K562 (cell line): ENCODE data around the gene FANCD2OS. TPM values are rescaled to one million over a fixed set of nuclear protein-coding genes. Genes with fewer than 3 reads are reported as not detected.

Source experiments
- ATAC-seq: fragments of 200-7000 bp; cut with Tn5 transposase; 3 replicates; pipeline ENCODE4 v1.9.1; 2020; ENCODE audit warnings: moderate library complexity
- BruUV-seq: library from RNA; stranded (reverse); fragments of 400-500 nt; replicated peaks from 2 replicates; lab custom pipeline; 2021; lab: Mats Ljungman, UMichigan
- CTCF ChIA-PET: fragments of 300-600 bp; formaldehyde crosslinking; extraction: SDS; loops from one replicate; lab custom pipeline; 2021; ENCODE audit warnings: low intra/inter-chr PET ratio; lab: Yijun Ruan, JAX
- POLR2A ChIA-PET: fragments of 300-600, 350-650 bp; sonication (Branson Sonifier 250); formaldehyde crosslinking; extraction: SDS; loops from one replicate; lab custom pipeline; 2021; ENCODE audit warnings: antibody characterized with exemption, inconsistent platforms; lab: Yijun Ruan, JAX
- DNase-seq, 4 experiments: peaks; one replicate each; pipeline versions ENCODE4 v3.0.0 to v3.0.0-alpha.2; 2011 to 2018; ENCODE audit warnings: low spot score in 3 of 4, mixed read lengths in 3 of 4; ENCODE audit errors: extremely low read depth in 1 of 4
- FAIRE-seq: peaks from 2 replicates; lab custom pipeline; 2011; peaks lifted over from hg19 to GRCh38; lab: Jason Lieb, UNC
- H2AFZ ChIP-seq: 2 replicates; pipeline ENCODE4 v1.6.0; 2011; ENCODE audit warnings: low read depth, low read length, control low read depth, inconsistent platforms
- H3K27ac ChIP-seq: fragments of 200-600 bp; 3 replicates; pipeline ENCODE4 v1.8.0; 2011; ENCODE audit warnings: low read depth, mild to moderate bottlenecking, control low read depth, inconsistent platforms, low read length, moderate library complexity, mixed read lengths; ENCODE audit errors: extremely low read depth
- H3K27me3 ChIP-seq, 2 experiments: fragments of 300-600 bp in 1 of 2; 2 replicates in 1 of 2; 3 replicates in 1 of 2; pipeline versions ENCODE4 v1.6.0 to v1.8.0; 2011; ENCODE audit warnings: inconsistent platforms in 2 of 2, low read length in 2 of 2, mild to moderate bottlenecking in 1 of 2, mixed read lengths in 1 of 2, moderate library complexity in 1 of 2; ENCODE audit not compliant: control insufficient read depth in 2 of 2, insufficient read depth in 2 of 2
- H3K36me3 ChIP-seq: fragments of 300-600 bp; 3 replicates; pipeline ENCODE4 v1.8.0; 2011; ENCODE audit warnings: mild to moderate bottlenecking, low read length, inconsistent platforms; ENCODE audit not compliant: control insufficient read depth, insufficient read depth
- H3K4me1 ChIP-seq, 2 experiments: fragments of 200-600 bp in 1 of 2; replicated peaks in 1 of 2; 2 replicates in 1 of 2; 3 replicates in 1 of 2; pipeline versions ENCODE4 v1.5.1 to v1.8.0; 2011; ENCODE audit warnings: inconsistent platforms in 2 of 2, low read length in 2 of 2, mild to moderate bottlenecking in 1 of 2, mixed read lengths in 1 of 2, moderate library complexity in 1 of 2; ENCODE audit not compliant: control insufficient read depth in 2 of 2, insufficient read depth in 2 of 2
- H3K4me2 ChIP-seq: 2 replicates; pipeline ENCODE4 v1.6.1; 2011; ENCODE audit warnings: low read length, control low read depth, inconsistent platforms, mixed read lengths; ENCODE audit not compliant: insufficient read depth
- H3K4me3 ChIP-seq: fragments of 200-600 bp; sonication (generic), shearing (Covaris generic); 2 replicates; pipeline ENCODE4 v1.5.1; 2016; ENCODE audit warnings: control low read depth, inconsistent platforms
- H3K79me2 ChIP-seq: fragments of 200-600 bp; 3 replicates; pipeline ENCODE4 v1.8.0; 2011; ENCODE audit warnings: low read length, inconsistent platforms; ENCODE audit not compliant: control insufficient read depth, insufficient read depth
- H3K9ac ChIP-seq, 2 experiments: 2 replicates each; pipeline versions ENCODE4 v1.6.0 to v1.6.1; 2011; ENCODE audit warnings: low read depth in 2 of 2, low read length in 2 of 2, control low read depth in 1 of 2, inconsistent platforms in 1 of 2, mild to moderate bottlenecking in 1 of 2, mixed read lengths in 1 of 2; ENCODE audit not compliant: insufficient read depth in 1 of 2
- H3K9me1 ChIP-seq: one replicate; pipeline ENCODE4 v1.6.0; 2011; ENCODE audit warnings: inconsistent platforms, mild to moderate bottlenecking, low read length, moderate library complexity; ENCODE audit not compliant: control insufficient read depth, insufficient read depth
- H3K9me3 ChIP-seq: replicated peaks from 2 replicates; pipeline ENCODE4 v1.5.1; 2011; ENCODE audit warnings: low read depth, low read length, inconsistent platforms; ENCODE audit not compliant: control insufficient read depth, insufficient read depth
- H4K20me1 ChIP-seq: replicated peaks from 2 replicates; pipeline ENCODE4 v1.6.1; 2011; ENCODE audit warnings: low read length, inconsistent platforms, mixed read lengths; ENCODE audit not compliant: control insufficient read depth, insufficient read depth
- CBFA2T3 ChIP-seq: fragments of 450-650 bp; IDR thresholded peaks from 2 replicates; pipeline ENCODE4 v1.6.1; 2017
- CEBPG ChIP-seq, 3 experiments: fragments of 200-800 bp in 1 of 3; sonication (Bioruptor generic) in 1 of 3; sonication (generic) in 1 of 3; formaldehyde crosslinking in 1 of 3; IDR thresholded peaks in 2 of 3; conservative IDR thresholded peaks in 1 of 3; 2 replicates each; pipeline versions ENCODE4 v1.6.1 to v1.8.0; 2016 to 2022; ENCODE audit warnings: missing compliant biosample characterization in 2 of 3, missing genetic modification characterization in 2 of 3, mild to moderate bottlenecking in 1 of 3, missing genetic modification reagents in 1 of 3
- GABPA ChIP-seq: fragments of 200-800 bp; sonication (Bioruptor generic); conservative IDR thresholded peaks from 2 replicates; pipeline ENCODE4 v1.6.1; 2016; ENCODE audit warnings: low read depth, missing genetic modification characterization, missing compliant biosample characterization
- MYNN ChIP-seq, 2 experiments: sonication (generic); formaldehyde crosslinking in 1 of 2; IDR thresholded peaks; 2 replicates each; pipeline versions ENCODE4 v1.5.0 to v1.6.1; 2016 to 2020; ENCODE audit warnings: antibody characterized with exemption in 1 of 2, missing genetic modification reagents in 1 of 2
- POLR2AphosphoS5 ChIP-seq: IDR thresholded peaks from 2 replicates; pipeline ENCODE4 v1.6.1; 2011; ENCODE audit warnings: mild to moderate bottlenecking, low read depth, low read length, moderate library complexity; ENCODE audit not compliant: control insufficient read depth, insufficient read depth
- PRPF4 ChIP-seq: fragments of 200-400 bp; formaldehyde crosslinking; IDR thresholded peaks from one replicate; pipeline ENCODE4 v1.6.1; 2017; ENCODE audit warnings: low read length, low read depth, mild to moderate bottlenecking; ENCODE audit not compliant: insufficient read depth, poor library complexity, severe bottlenecking
- SOX6 ChIP-seq: fragments of 450-650 bp; IDR thresholded peaks from 2 replicates; pipeline ENCODE4 v1.6.1; 2014; ENCODE audit warnings: mild to moderate bottlenecking
- TAF7 ChIP-seq: fragments of 450-650 bp; IDR thresholded peaks from 2 replicates; pipeline ENCODE4 v1.6.1; 2016; ENCODE audit warnings: missing genetic modification characterization, missing compliant biosample characterization
- TAL1 ChIP-seq: fragments of 450-650 bp; IDR thresholded peaks from 2 replicates; pipeline ENCODE4 v1.6.1; 2016; ENCODE audit warnings: mild to moderate bottlenecking
- TCF3 ChIP-seq: sonication (generic); formaldehyde crosslinking; IDR thresholded peaks from 2 replicates; pipeline ENCODE4 v1.4.0; 2020; ENCODE audit warnings: mild to moderate bottlenecking, missing genetic modification reagents
- ZNF239 ChIP-seq: fragments of 250-450 bp; sonication (Bioruptor Pico); IDR thresholded peaks from 2 replicates; pipeline ENCODE4 v1.4.0; 2020; ENCODE audit warnings: mild to moderate bottlenecking
- ZNF407 ChIP-seq: fragments of 450-650 bp; IDR thresholded peaks from 2 replicates; pipeline ENCODE4 v1.6.1; 2016; ENCODE audit warnings: low read depth
- WGBS: fragments of 100-300 bp; shearing (Covaris generic); methylation state at CpG from one replicate; pipeline ENCODE4 v1.1.6; 2016; ENCODE audit warnings: low coverage, mixed read lengths; ENCODE audit not compliant: insufficient coverage; ENCODE audit errors: missing lambda C conversion rate; 5-methylcytosine and 5-hydroxymethylcytosine counted together
- in situ Hi-C: fragments of 300-500 bp; cut with MboI; formaldehyde crosslinking; loops from 4 replicates; pipeline ENCODE4 v1.15.0; 2018; ENCODE audit warnings: inconsistent platforms, mixed read lengths
- intact Hi-C: fragments of 100-400 bp; cut with micrococcal nuclease; formaldehyde crosslinking; loops from 2 replicates; pipeline ENCODE4 v1.14.2; 2022
- polyA plus RNA-seq, 8 experiments: library from polyadenylated mRNA; depleted of rRNA in 4 of 8; stranded (reverse) in 5 of 8; unstranded in 3 of 8; fragments of >200 nt; fragmentation: Nextera tagmentation in 2 of 8; fragmentation: Illumina TruSeq in 1 of 8; extraction: Ambion mirVana in 2 of 8; extraction: Trizol in 1 of 8; gene quantifications; 2 replicates each; pipeline versions ENCODE4 v1.2.1 to v1.2.3, GENCODE V29; 2011 to 2014; ENCODE audit warnings: inconsistent platforms in 1 of 8, missing spikeins in 1 of 8
- total RNA-seq, 7 experiments: library from RNA; depleted of rRNA in 6 of 7; stranded (reverse); fragments of >200 nt in 6 of 7; fragmentation: Illumina TruSeq in 2 of 7; extraction: Trizol in 2 of 7; gene quantifications; 2 replicates each; pipeline versions ENCODE4 v1.2.1 to v1.2.3, GENCODE V29; 2011 to 2021; ENCODE audit warnings: low replicate concordance in 1 of 7
- TF ChIP-seq, protein P1 (sequence below): sonication (generic); formaldehyde crosslinking; IDR thresholded peaks from 2 replicates; pipeline ENCODE4 v1.9.0; 2022; ENCODE audit warnings: mild to moderate bottlenecking, missing genetic modification reagents

The FANCD2OS gene
- total and polyA plus RNA-seq, 9 of the 15 experiments (the other 6 are each of a cell fraction or from before 2014, with no cell fraction given) = not detected

- peak in 2 of 4 experiments; percentile 51 for DNase-seq
- Histone ChIP-seq H4K20me1 (no peaks in the 10 kb centered on the region), H3K79me2 (no peaks in the 10 kb centered on the region), H3K9me1 (no peaks in the 10 kb centered on the region), H3K4me2 (no peak overlapping the region; the same call in 1 of the 2 replicates), H3K36me3 (peaks cover 7% of the 10 kb centered on the region; the same call in 2 of the 3 replicates), H3K27me3 (no peaks in the 10 kb centered on the region), H3K4me3 (no peak overlapping the region), H3K27ac (no peak overlapping the region), H3K9ac (no peak overlapping the region), H2AFZ (no peak overlapping the region), H3K9me3 (no peaks in the 10 kb centered on the region), H3K4me1 (peaks cover 0 to 5% of the 10 kb centered on the region in 2 experiments; a peak in 3 of 5 replicates)
- FAIRE-seq = peak; percentile 83
- ATAC-seq = peak; percentile 50
- in situ Hi-C loops (no loop called here), intact Hi-C loops (no loop called here)
- ChIA-PET CTCF (no interaction called here), POLR2A (no interaction called here)
- BruUV-seq = no TSS peak
- WGBS = 46% methylated on average over 2 of the region's 2 CpGs
- TF ChIP-seq TAL1 = peak; percentile 64
- TF ChIP-seq TCF3 (CRISPR knock-in tag) = peak; percentile 67
- TF ChIP-seq, protein P1, sequence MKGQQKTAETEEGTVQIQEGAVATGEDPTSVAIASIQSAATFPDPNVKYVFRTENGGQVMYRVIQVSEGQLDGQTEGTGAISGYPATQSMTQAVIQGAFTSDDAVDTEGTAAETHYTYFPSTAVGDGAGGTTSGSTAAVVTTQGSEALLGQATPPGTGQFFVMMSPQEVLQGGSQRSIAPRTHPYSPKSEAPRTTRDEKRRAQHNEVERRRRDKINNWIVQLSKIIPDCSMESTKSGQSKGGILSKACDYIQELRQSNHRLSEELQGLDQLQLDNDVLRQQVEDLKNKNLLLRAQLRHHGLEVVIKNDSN = no peak
- no peak for TF ChIP-seq PRPF4
- no peak for TF ChIP-seq GABPA (tag)
- TF ChIP-seq CBFA2T3 = peak; percentile 78
- TF ChIP-seq ZNF239 = no peak
- no peak for TF ChIP-seq CEBPG (CRISPR knock-in tag; IDR thresholded peaks at IDR 0.05)
- no peak for TF ChIP-seq CEBPG (tag; conservative IDR thresholded peaks at IDR 0.05 in 1 of 2, IDR thresholded peaks at IDR 0.05 in 1 of 2)
- TF ChIP-seq MYNN (IDR thresholded peaks at IDR 0.05) = no peak
- no peak for TF ChIP-seq MYNN (CRISPR knock-in tag; IDR thresholded peaks at IDR 0.05)
- TF ChIP-seq POLR2AphosphoS5 = peak; percentile 58; the same call in 1 of the 2 replicates
- no peak for TF ChIP-seq TAF7 (tag)
- no peak for TF ChIP-seq ZNF407
- no peak for TF ChIP-seq SOX6
These were observed 1.1 kb downstream of the FANCD2OS start for GRCh38 chr3:10106919-10107318.
